ENCODE measurements around the gene MEX3B. TPM values are rescaled to one million over a fixed set of nuclear protein-coding genes. Genes with fewer than 3 reads are reported as not detected.
A peak's percentile ranks its signal among the peaks of the same experiment; 100 is the strongest.

Gene MEX3B
- total RNA-seq, 1 experiment from 2014 or later: 11.0 TPM

GRCh38 chr15:82018201-82018600 lies 27.6 kb downstream of the MEX3B start:
- Histone ChIP-seq H4K8ac (replicated peaks; ENCODE audit: insufficient read length, low read depth, low read length) (no peak overlapping the region), H2BK15ac (ENCODE audit: low read depth, low read length) (no peak overlapping the region), H3K4me1 (ENCODE audit: insufficient read depth, low read length) (0 out of 2 replicates have a peak, but pooled peaks cover 7% of the 10 kb centered on the region), H3K4me2 (ENCODE audit: insufficient read depth, insufficient read length, low read length) (no peak overlapping the region), H3K27me3 (ENCODE audit: insufficient read depth, low read length) (no peaks in the 10 kb centered on the region), H3K56ac (ENCODE audit: insufficient read length, low read depth, low read length) (no peak overlapping the region), H3K23me2 (ENCODE audit: insufficient read length, low read depth, low read length, poor library complexity, severe bottlenecking) (no peaks in the 10 kb centered on the region), H2BK20ac (ENCODE audit: low read depth, low read length, poor library complexity, severe bottlenecking) (no peak overlapping the region), H2BK5ac (ENCODE audit: insufficient read length, low read length) (no peak overlapping the region), H3K9me3 (ENCODE audit: control insufficient read depth, low read depth, low read length) (no peaks in the 10 kb centered on the region), H3T11ph (ENCODE audit: low read length) (no peak overlapping the region), H3K18ac (ENCODE audit: insufficient read length, low read depth, low read length) (peak overlapping the region; percentile 30), H2AFZ (ENCODE audit: low read length) (no peak overlapping the region), H3K14ac (ENCODE audit: insufficient read depth, low read length) (no peak overlapping the region), H3K79me2 (ENCODE audit: insufficient read depth, low read length) (no peaks in the 10 kb centered on the region), H3K9ac (ENCODE audit: extremely low read depth, insufficient read length, low read length) (no peak overlapping the region), H4K5ac (ENCODE audit: insufficient read length, low read depth, low read length) (no peak overlapping the region), H2AK5ac (ENCODE audit: insufficient read length, low read length) (no peak overlapping the region), H3K23ac (ENCODE audit: insufficient read length, low read depth, low read length) (no peak overlapping the region), H2BK120ac (ENCODE audit: low read depth, low read length, poor library complexity, severe bottlenecking) (no peak overlapping the region), H2BK12ac (ENCODE audit: insufficient read length, low read depth, low read length) (no peak overlapping the region), H3K79me1 (ENCODE audit: insufficient read depth, low read depth, low read length, poor library complexity, severe bottlenecking) (no peaks in the 10 kb centered on the region), H4K91ac (ENCODE audit: insufficient read length, low read depth, low read length) (no peak overlapping the region), H3K27ac (ENCODE audit: insufficient read length, low read depth, low read length) (no peak overlapping the region), H3K4ac (ENCODE audit: low read depth, low read length) (no peak overlapping the region), H4K20me1 (ENCODE audit: control insufficient read depth, insufficient read depth, insufficient read length) (no peaks in the 10 kb centered on the region)
- H3K27ac Mint-ChIP-seq: no peak overlapping the region
- peaks cover 7 to 10% of the 10 kb centered on the region in 2 experiments for H3K4me1 Mint-ChIP-seq
- DNase-seq: no peak
- H3K4me3 Mint-ChIP-seq: no peak overlapping the region
- no peaks in the 10 kb centered on the region for H3K36me3 Mint-ChIP-seq (ENCODE audit: insufficient read depth in 1 of 3, low read depth in 3 of 3)
- H3K9me3 Mint-ChIP-seq: no peaks in the 10 kb centered on the region
- no peak for TF ChIP-seq CTCF (conservative IDR thresholded peaks at IDR 0.05)
- WGBS (ENCODE audit: extremely low coverage, insufficient read length, low lambda C conversion rate): no CpG with 5 or more reads among the region's 4 CpGs
- H3K27me3 Mint-ChIP-seq (ENCODE audit: low read depth): peaks cover 6% of the 10 kb centered on the region; the same call in 1 of the 2 replicates

Measured in H9 (cell line).